Bladder microvascular endothelial cell (primary cell): Measurements from ENCODE around the gene CDH15. TPM values are rescaled to one million over a fixed set of nuclear protein-coding genes. Genes with fewer than 3 reads are reported as not detected.

ENCODE experiments used
- total RNA-seq: library from RNA; depleted of rRNA; stranded (reverse); fragments of >200 nt; gene quantifications from 2 replicates; pipeline ENCODE4 v1.2.3, GENCODE V29; 2014

CDH15 gene, protein sequence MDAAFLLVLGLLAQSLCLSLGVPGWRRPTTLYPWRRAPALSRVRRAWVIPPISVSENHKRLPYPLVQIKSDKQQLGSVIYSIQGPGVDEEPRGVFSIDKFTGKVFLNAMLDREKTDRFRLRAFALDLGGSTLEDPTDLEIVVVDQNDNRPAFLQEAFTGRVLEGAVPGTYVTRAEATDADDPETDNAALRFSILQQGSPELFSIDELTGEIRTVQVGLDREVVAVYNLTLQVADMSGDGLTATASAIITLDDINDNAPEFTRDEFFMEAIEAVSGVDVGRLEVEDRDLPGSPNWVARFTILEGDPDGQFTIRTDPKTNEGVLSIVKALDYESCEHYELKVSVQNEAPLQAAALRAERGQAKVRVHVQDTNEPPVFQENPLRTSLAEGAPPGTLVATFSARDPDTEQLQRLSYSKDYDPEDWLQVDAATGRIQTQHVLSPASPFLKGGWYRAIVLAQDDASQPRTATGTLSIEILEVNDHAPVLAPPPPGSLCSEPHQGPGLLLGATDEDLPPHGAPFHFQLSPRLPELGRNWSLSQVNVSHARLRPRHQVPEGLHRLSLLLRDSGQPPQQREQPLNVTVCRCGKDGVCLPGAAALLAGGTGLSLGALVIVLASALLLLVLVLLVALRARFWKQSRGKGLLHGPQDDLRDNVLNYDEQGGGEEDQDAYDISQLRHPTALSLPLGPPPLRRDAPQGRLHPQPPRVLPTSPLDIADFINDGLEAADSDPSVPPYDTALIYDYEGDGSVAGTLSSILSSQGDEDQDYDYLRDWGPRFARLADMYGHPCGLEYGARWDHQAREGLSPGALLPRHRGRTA
- total RNA-seq, result 0.06 and 0.16 TPM in 2 replicates

DNA sequence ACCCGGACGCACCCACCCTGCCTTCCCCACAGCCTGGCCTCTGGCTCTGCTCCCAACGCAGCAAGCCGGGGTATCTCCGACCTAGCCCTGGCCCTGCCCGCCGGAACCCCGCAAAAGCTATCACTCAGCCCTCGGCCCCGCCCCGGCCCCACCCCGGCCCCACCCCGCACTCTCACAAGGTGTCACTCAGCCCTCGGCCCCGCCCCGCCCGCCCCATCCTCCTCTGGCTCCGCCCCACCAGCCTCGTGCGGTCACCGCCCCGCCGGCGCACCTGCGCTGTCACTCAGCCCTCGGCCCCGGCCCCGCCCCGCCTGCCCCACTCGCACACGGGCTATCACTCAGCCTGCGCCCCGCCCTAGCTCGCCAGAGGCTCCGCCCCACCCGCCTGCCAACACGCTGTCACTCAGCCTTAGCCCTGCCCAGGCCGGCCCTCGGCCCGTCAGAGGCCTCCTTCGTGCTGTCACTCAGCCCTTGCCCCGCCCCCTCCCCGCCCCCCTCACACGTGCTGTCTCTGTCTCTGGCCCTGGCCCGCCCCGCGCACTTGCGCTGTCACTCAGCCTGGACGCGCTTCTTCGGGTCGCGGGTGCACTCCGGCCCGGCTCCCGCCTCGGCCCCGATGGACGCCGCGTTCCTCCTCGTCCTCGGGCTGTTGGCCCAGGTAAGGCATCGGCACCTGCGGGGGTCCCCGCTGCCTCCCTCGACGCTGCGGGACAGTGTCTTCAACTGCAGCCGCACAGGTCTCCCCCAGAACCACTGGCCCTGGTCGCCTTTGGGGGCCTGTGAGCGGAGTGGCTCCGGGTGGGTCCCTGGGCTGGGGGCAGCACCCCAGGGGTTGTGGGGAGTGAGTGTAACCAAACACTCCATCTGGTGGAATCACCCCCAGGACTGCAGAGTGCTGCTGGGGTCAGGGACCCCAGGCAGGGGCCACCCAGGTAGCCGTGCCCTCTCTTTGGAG, at the start of gene CDH15:
TSS of gene CDH15 (plus strand) at position 533 of the 955 bp plus-strand sequence. CDS start at position 617, 84 bp downstream.

DNA sequence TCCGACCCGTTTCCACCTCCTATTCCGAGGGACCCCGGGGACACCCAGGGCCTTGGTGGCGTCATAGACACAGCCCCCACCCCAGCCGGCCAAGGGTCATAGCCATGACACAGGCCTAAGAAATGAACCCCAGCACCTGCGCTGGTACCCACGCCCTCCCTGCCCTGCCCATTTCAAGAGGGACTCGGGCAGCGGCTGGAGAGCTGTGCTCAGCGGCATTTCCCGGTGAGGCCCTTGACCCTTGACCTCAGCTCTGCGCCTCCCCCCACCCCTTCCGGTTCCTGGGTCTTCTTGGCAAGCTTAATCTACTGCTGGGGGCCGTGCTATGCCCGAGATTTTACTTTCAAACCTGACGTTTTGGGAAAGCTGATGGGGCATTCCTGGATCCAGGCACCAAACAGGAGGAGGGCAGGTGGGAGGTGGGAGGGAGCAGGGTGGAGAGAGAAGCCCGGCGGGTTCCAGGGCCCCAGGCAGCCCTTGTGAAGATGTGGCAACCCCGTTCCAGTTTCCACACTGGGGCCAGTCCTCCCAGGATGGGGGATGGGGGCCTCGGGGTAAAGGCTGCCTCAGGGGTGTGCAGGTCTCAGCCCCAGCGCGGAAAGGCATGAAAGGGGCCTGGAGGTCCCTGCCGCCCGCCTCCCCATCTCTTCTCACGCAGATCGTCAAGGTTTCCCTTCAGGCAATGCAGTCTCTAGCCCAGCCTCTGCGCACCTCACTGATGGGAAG, 28.7 kb downstream of the CDH15 start, which contains the start of gene SLC22A31:
TSS of gene SLC22A31 (minus strand) at position 414 of the 726 bp plus-strand sequence. CDS start at position 378, 36 bp downstream.

DNA sequence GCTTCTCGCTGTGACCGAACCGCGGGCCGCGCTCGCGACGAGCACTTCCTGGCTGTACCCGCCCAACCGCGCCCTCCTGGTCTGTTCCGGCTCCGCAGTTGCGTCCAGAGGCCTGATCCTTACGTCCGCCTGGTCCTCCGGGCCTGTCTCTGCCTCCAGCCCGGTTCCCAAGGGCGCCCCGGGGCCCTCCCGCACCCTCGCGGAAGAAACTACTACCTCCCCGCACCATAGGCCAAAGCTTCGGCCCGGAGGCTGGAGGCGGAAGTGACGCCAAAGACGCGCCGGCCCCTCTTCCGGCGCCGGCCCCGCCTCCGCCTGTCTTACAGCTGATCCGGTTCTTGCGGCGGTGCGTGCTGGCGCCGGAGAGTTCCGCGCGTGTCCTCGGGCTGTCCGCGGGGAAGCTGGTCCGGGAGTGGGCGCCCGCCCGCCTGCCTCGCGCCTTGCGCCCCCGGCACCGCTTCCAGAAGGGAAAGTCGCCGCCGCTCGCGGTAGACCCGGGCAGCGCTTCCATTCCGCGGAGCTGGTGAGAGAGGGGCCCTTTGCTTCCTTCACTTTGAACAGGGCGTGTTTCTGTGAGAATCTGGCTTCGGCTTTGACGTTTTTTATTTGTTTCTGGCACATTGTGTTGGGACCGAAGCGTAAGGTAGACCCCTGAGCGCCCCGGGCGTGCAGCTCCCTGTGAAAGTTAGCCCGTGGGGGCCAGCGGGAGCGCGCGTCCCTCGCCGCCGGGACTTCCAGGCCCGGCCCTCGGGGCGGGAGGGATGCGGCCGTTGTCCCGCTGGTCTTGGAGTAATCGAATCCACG, 46.0 kb downstream of the CDH15 start, which contains the start of gene ZNF778:
TSS of gene ZNF778 (plus strand) at position 316 of the 804 bp plus-strand sequence. CDS start 3,425 bp downstream, outside the sequence.

Other genes with a start within 250 kb of the CDH15 start
- under 0.01 and 0.06 TPM in 2 replicates for gene CBFA2T3, start 194.5 kb upstream of the CDH15 start, total RNA-seq
- 18.6 and 29.5 TPM in 2 replicates for gene ACSF3, start 77.9 kb upstream of the CDH15 start, total RNA-seq
- not detected in 2 replicates for gene SLC22A31, start 28.8 kb downstream of the CDH15 start, total RNA-seq
- gene ZNF778, start 46.0 kb downstream of the CDH15 start, total RNA-seq, result 5.7 and 18.1 TPM in 2 replicates